SK-N-SH (cell line): Measurements from ENCODE around the gene WNT3. TPM values are rescaled to one million over a fixed set of nuclear protein-coding genes. Genes with fewer than 3 reads are reported as not detected.

Experiments
- CTCF ChIA-PET: fragments of 300-600, 350-600 bp; formaldehyde crosslinking; extraction: SDS; loops from one replicate; lab custom pipeline; 2021; lab: Yijun Ruan, JAX
- POLR2A ChIA-PET: fragments of 350-600 bp; sonication (Branson Sonifier 250); formaldehyde crosslinking; extraction: SDS; loops from one replicate; lab custom pipeline; 2020; ENCODE audit warnings: antibody characterized with exemption, inconsistent platforms; lab: Yijun Ruan, JAX
- DNase-seq: peaks from one replicate; pipeline ENCODE4 v3.0.0; 2012
- H2AFZ ChIP-seq: fragments of 200-600 bp; sonication (generic); 2 replicates; pipeline ENCODE4 v1.8.1; 2016; ENCODE audit warnings: antibody characterized with exemption, mild to moderate bottlenecking, low read depth
- H3F3A ChIP-seq: fragments of 200-600 bp; sonication (generic); replicated peaks from 2 replicates; pipeline ENCODE3; 2016; ENCODE audit warnings: antibody characterized with exemption, mild to moderate bottlenecking; ENCODE audit not compliant: insufficient read depth
- H3K27ac ChIP-seq, 2 experiments: fragments of 200-500 bp in 1 of 2; fragments of 200-600 bp in 1 of 2; sonication (Bioruptor generic) in 1 of 2; sonication (generic), shearing (Covaris generic) in 1 of 2; 2 replicates each; pipeline versions ENCODE4 v1.5.1 to v1.6.1; 2014 to 2016; ENCODE audit warnings: low read depth in 2 of 2, inconsistent platforms in 1 of 2, low read length in 1 of 2, mild to moderate bottlenecking in 1 of 2, mixed read lengths in 1 of 2
- H3K27me3 ChIP-seq: fragments of 200-600 bp; sonication (generic), shearing (Covaris generic); 2 replicates; pipeline ENCODE4 v1.6.1; 2016; ENCODE audit warnings: mixed run types; ENCODE audit not compliant: insufficient read depth
- H3K36me3 ChIP-seq, 2 experiments: fragments of 200-500 bp in 1 of 2; fragments of 200-600 bp in 1 of 2; sonication (Bioruptor generic) in 1 of 2; sonication (generic) in 1 of 2; replicated peaks in 1 of 2; 2 replicates each; pipeline versions ENCODE3 to v1.5.1; 2014 to 2016; ENCODE audit warnings: low read length in 1 of 2, mild to moderate bottlenecking in 1 of 2; ENCODE audit not compliant: insufficient read depth in 2 of 2, control insufficient read depth in 1 of 2
- H3K4me1 ChIP-seq, 2 experiments: fragments of 200-500 bp in 1 of 2; fragments of 200-600 bp in 1 of 2; sonication (Bioruptor generic) in 1 of 2; sonication (generic), shearing (Covaris generic) in 1 of 2; 2 replicates each; pipeline versions ENCODE4 v1.5.1 to v1.6.1; 2014 to 2016; ENCODE audit warnings: low read depth in 1 of 2, low read length in 1 of 2, mixed run types in 1 of 2; ENCODE audit not compliant: insufficient read depth in 2 of 2, control insufficient read depth in 1 of 2
- H3K4me2 ChIP-seq: fragments of 200-600 bp; sonication (generic), shearing (Covaris generic); 2 replicates; pipeline ENCODE4 v1.6.1; 2017; ENCODE audit warnings: mixed run types
- H3K4me3 ChIP-seq, 2 experiments: fragments of 200-500 bp in 1 of 2; fragments of 200-600 bp in 1 of 2; sonication (Bioruptor generic) in 1 of 2; sonication (generic), shearing (Covaris generic) in 1 of 2; 2 replicates each; pipeline versions ENCODE4 v1.5.1 to v1.8.1; 2014 to 2016; ENCODE audit warnings: low read depth in 2 of 2, inconsistent platforms in 1 of 2, low read length in 1 of 2, mild to moderate bottlenecking in 1 of 2, mixed read lengths in 1 of 2, moderate library complexity in 1 of 2
- H3K79me2 ChIP-seq: fragments of 200-600 bp; sonication (generic); 2 replicates; pipeline ENCODE4 v1.8.1; 2017; ENCODE audit warnings: mild to moderate bottlenecking; ENCODE audit not compliant: insufficient read depth
- H3K9ac ChIP-seq: fragments of 200-600 bp; sonication (generic); 2 replicates; pipeline ENCODE4 v1.6.1; 2017; ENCODE audit warnings: mixed run types
- H3K9me2 ChIP-seq: fragments of 200-600 bp; sonication (generic); 2 replicates; pipeline ENCODE4 v1.6.1; 2017; ENCODE audit warnings: mixed run types
- H3K9me3 ChIP-seq: fragments of 200-600 bp; sonication (generic); 2 replicates; pipeline ENCODE4 v1.6.1; 2017; ENCODE audit warnings: mixed run types, mild to moderate bottlenecking, moderate library complexity
- H4K20me1 ChIP-seq: fragments of 200-600 bp; sonication (generic); 2 replicates; pipeline ENCODE4 v1.6.1; 2017; ENCODE audit warnings: mild to moderate bottlenecking, mixed run types; ENCODE audit not compliant: insufficient read depth
- ELF1 ChIP-seq: IDR thresholded peaks from 2 replicates; pipeline ENCODE4 v1.4.0; 2012
- MXI1 ChIP-seq: IDR thresholded peaks from 2 replicates; pipeline ENCODE4 v1.6.1; 2012; ENCODE audit warnings: mild to moderate bottlenecking, low read depth, low read length, improper control_type of control experiment
- NFIC ChIP-seq: IDR thresholded peaks from 2 replicates; pipeline ENCODE4 v1.4.0; 2012; ENCODE audit warnings: borderline replicate concordance
- NRF1 ChIP-seq: IDR thresholded peaks from 2 replicates; pipeline ENCODE4 v1.6.1; 2012; ENCODE audit warnings: low read depth, mild to moderate bottlenecking, low read length
- PBX3 ChIP-seq: IDR thresholded peaks from 2 replicates; pipeline ENCODE4; 2012
- POLR2AphosphoS5 ChIP-seq: IDR thresholded peaks from 2 replicates; pipeline ENCODE4 v1.6.1; 2012; ENCODE audit warnings: low read depth, low read length
- RCOR1 ChIP-seq: fragments of 150-350 bp; IDR thresholded peaks from 2 replicates; pipeline ENCODE4 v1.6.1; 2017; ENCODE audit warnings: antibody characterized with exemption, low read length
- REST ChIP-seq: IDR thresholded peaks from 2 replicates; pipeline ENCODE4 v1.6.1; 2012; ENCODE audit warnings: mild to moderate bottlenecking, low read depth, low read length, moderate library complexity
- RXRA ChIP-seq: IDR thresholded peaks from 2 replicates; pipeline ENCODE4 v1.4.0; 2012; ENCODE audit warnings: low read depth, mild to moderate bottlenecking, borderline replicate concordance
- SMC3 ChIP-seq: IDR thresholded peaks from 2 replicates; pipeline ENCODE4 v1.6.1; 2012; ENCODE audit warnings: low read depth, low read length, improper control_type of control experiment
- TEAD4 ChIP-seq: IDR thresholded peaks from 2 replicates; pipeline ENCODE4 v1.4.0; 2012; ENCODE audit warnings: mild to moderate bottlenecking, borderline replicate concordance; ENCODE audit not compliant: insufficient read depth
- YY1 ChIP-seq: IDR thresholded peaks from 2 replicates; pipeline ENCODE4 v1.4.0; 2012; ENCODE audit warnings: low read depth, mild to moderate bottlenecking
- WGBS: methylation state at CpG from one replicate; pipeline ENCODE4 v1.1.6; 2017; ENCODE audit warnings: low lambda C conversion rate; 5-methylcytosine and 5-hydroxymethylcytosine counted together
- polyA plus RNA-seq, 3 experiments: library from polyadenylated mRNA; depleted of rRNA; stranded (reverse); fragments of >200 nt; gene quantifications; 2 replicates each; pipeline ENCODE4 v1.2.3, GENCODE V29; 2012
- TF ChIP-seq, protein P1 (sequence below): IDR thresholded peaks from 2 replicates; pipeline ENCODE4 v1.4.0; 2012; ENCODE audit warnings: low read depth, borderline replicate concordance
- TF ChIP-seq, protein P2 (sequence below): fragments of 150-350 bp; IDR thresholded peaks from 2 replicates; pipeline ENCODE4 v1.6.1; 2017; ENCODE audit warnings: antibody characterized with exemption, low read length, low read depth, borderline replicate concordance

The WNT3 gene
- polyA plus RNA-seq, 1 of the 3 experiments (the other 2 are of a cell fraction), result 5.3 TPM

DNA sequence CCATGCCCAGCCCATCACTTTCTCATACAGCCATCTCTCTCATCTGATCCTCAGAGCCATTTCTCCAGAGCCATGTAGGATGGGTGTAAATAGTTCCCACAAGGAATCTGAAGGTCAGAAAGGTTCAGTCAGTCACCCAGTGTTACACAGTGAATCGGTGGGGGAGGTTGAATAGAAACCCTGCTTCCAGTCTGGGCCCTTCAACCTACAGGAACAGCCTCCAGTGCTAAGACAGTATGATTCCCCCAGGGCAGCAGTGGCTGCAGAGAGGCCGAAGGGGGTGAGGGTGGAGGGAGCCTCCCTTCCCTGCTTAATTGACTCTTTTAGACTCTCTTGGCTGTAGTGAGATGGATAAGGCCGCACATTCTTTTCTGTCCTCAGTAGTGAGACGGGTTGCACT is 36.5 kb upstream of the WNT3 start:
- ChIA-PET CTCF (interaction anchor here (1.5 to 5.6 kb wide), 4 partner anchors 10 to 86 kb away, joined by 3 to 49 read pairs (median 18); no protein-coding TSS in a partner anchor), POLR2A (no interaction called here)
- no peak overlapping the region for H2AFZ ChIP-seq
- DNase-seq, result no peak
- H3K36me3 ChIP-seq, result no peaks in the 10 kb centered on the region
- no peaks in the 10 kb centered on the region for H3K9me2 ChIP-seq
- H4K20me1 ChIP-seq, result no peaks in the 10 kb centered on the region
- no peaks in the 10 kb centered on the region for H3K9me3 ChIP-seq
- no peaks in the 10 kb centered on the region for H3F3A ChIP-seq
- H3K9ac ChIP-seq, result no peak overlapping the region
- no peak overlapping the region for H3K4me3 ChIP-seq
- WGBS, result 73% methylated on average over 4 of the region's 4 CpGs
- no peak overlapping the region for H3K27ac ChIP-seq
- TF ChIP-seq POLR2AphosphoS5, result no peak
- H3K4me1 ChIP-seq, result peaks cover 0 to 11% of the 10 kb centered on the region in 2 experiments; a peak in 1 of 4 replicates
- H3K79me2 ChIP-seq, result no peaks in the 10 kb centered on the region
- H3K4me2 ChIP-seq, result no peak overlapping the region
- peaks cover 34% of the 10 kb centered on the region for H3K27me3 ChIP-seq

DNA sequence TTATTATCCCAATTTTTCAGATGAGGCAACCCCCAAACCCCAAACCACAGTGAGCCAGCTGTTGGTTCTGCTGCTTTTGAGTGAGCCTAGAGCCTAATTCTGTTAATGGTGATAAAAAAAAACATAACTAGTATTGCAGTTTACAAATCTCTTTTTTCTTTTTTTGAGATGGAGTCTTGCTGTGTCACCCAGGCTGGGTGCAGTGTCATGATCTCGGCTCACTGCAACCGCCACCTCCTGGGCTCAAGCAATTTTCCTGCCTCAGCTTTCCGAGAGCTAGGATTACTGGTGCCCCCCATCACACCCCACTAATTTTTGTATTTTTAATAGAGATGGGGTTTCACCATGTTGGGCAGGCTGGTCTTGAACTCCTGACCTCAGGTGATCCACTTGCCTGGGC is 36.0 kb upstream of the WNT3 start:
- H3K4me2 ChIP-seq, result no peak overlapping the region
- no peaks in the 10 kb centered on the region for H3K9me2 ChIP-seq
- no peak overlapping the region for H3K4me3 ChIP-seq
- H3F3A ChIP-seq, result no peaks in the 10 kb centered on the region
- peaks cover 0 to 11% of the 10 kb centered on the region in 2 experiments; a peak in 1 of 4 replicates for H3K4me1 ChIP-seq
- DNase-seq, result no peak
- H3K27me3 ChIP-seq, result peaks cover 38% of the 10 kb centered on the region
- TF ChIP-seq, protein P1, sequence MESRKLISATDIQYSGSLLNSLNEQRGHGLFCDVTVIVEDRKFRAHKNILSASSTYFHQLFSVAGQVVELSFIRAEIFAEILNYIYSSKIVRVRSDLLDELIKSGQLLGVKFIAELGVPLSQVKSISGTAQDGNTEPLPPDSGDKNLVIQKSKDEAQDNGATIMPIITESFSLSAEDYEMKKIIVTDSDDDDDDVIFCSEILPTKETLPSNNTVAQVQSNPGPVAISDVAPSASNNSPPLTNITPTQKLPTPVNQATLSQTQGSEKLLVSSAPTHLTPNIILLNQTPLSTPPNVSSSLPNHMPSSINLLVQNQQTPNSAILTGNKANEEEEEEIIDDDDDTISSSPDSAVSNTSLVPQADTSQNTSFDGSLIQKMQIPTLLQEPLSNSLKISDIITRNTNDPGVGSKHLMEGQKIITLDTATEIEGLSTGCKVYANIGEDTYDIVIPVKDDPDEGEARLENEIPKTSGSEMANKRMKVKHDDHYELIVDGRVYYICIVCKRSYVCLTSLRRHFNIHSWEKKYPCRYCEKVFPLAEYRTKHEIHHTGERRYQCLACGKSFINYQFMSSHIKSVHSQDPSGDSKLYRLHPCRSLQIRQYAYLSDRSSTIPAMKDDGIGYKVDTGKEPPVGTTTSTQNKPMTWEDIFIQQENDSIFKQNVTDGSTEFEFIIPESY, result no peak
- TF ChIP-seq YY1, result no peak
- TF ChIP-seq RCOR1, result no peak
- TF ChIP-seq TEAD4, result no peak
- no peak for TF ChIP-seq REST
- no peak for TF ChIP-seq PBX3
- no peak for TF ChIP-seq MXI1
- no peak for TF ChIP-seq RXRA
- no peak for TF ChIP-seq ELF1
- no peak for TF ChIP-seq NFIC
- TF ChIP-seq, protein P2, sequence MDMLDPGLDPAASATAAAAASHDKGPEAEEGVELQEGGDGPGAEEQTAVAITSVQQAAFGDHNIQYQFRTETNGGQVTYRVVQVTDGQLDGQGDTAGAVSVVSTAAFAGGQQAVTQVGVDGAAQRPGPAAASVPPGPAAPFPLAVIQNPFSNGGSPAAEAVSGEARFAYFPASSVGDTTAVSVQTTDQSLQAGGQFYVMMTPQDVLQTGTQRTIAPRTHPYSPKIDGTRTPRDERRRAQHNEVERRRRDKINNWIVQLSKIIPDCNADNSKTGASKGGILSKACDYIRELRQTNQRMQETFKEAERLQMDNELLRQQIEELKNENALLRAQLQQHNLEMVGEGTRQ, result no peak
- TF ChIP-seq SMC3, result no peak
- no peak for TF ChIP-seq NRF1
- TF ChIP-seq, all 33 proteins: peak for 0
- 77% methylated on average over 3 of the region's 3 CpGs for WGBS
- H3K36me3 ChIP-seq, result no peaks in the 10 kb centered on the region
- H4K20me1 ChIP-seq, result no peaks in the 10 kb centered on the region
- CTCF ChIA-PET, result interaction anchor here (1.2 to 5.6 kb wide), 6 partner anchors 11 to 147 kb away, joined by 3 to 49 read pairs (median 10); no protein-coding TSS in a partner anchor
- no peak overlapping the region for H3K9ac ChIP-seq
- H3K27ac ChIP-seq, result no peak overlapping the region
- POLR2A ChIA-PET, result no interaction called here
- H3K79me2 ChIP-seq, result no peaks in the 10 kb centered on the region
- no peaks in the 10 kb centered on the region for H3K9me3 ChIP-seq
- H2AFZ ChIP-seq, result no peak overlapping the region
